Heart left ventricle (tissue), 16 donors: Measurements from ENCODE around the gene ATAD1. TPM values are rescaled to one million over a fixed set of nuclear protein-coding genes. Genes with fewer than 3 reads are reported as not detected.
"Not testable (repeated sequence)": the region's sequence is repeated elsewhere in the genome, so short reads cannot be mapped to it uniquely, and the experiment has no call there.

Experiments used
- ATAC-seq, 4 donors: fragments of 200-7000 bp; cut with Tn5 transposase; one replicate each; pipeline ENCODE4 v1.9.1; 2020 to 2022; ENCODE audit warnings: moderate library complexity in 4 of 4, mild to moderate bottlenecking in 3 of 4, moderate number of reproducible peaks in 1 of 4
- DNase-seq, 5 donors: peaks; one replicate each; pipeline ENCODE4 v3.0.0-alpha.2; 2020
- H3K27ac ChIP-seq, 12 donors: fragments of 200-600 bp; sonication (generic) in 4 of 12; one replicate each; pipeline versions ENCODE4 v1.5.0 to v1.8.0; 2016 to 2022; ENCODE audit warnings: mild to moderate bottlenecking in 2 of 12
- H3K27me3 ChIP-seq, 9 donors: fragments of 200-600 bp; sonication (generic) in 2 of 9; one replicate each; pipeline versions ENCODE4 v1.5.1 to v1.8.0; 2016 to 2022; ENCODE audit warnings: mild to moderate bottlenecking in 3 of 9
- H3K36me3 ChIP-seq, 9 donors: fragments of 200-600 bp; sonication (generic) in 2 of 9; one replicate each; pipeline versions ENCODE4 v1.5.0 to v1.8.0; 2018 to 2022; ENCODE audit warnings: mild to moderate bottlenecking in 2 of 9
- H3K4me1 ChIP-seq, 12 donors: fragments of 200-600 bp; sonication (generic) in 4 of 12; one replicate each; pipeline versions ENCODE4 v1.5.0 to v1.8.0; 2016 to 2022; ENCODE audit warnings: mild to moderate bottlenecking in 3 of 12
- H3K4me3 ChIP-seq, 12 donors: fragments of 200-600 bp; sonication (generic) in 4 of 12; one replicate each; pipeline versions ENCODE4 v1.5.0 to v1.8.0; 2017 to 2022; ENCODE audit warnings: mild to moderate bottlenecking in 9 of 12, moderate library complexity in 4 of 12
- H3K9me3 ChIP-seq, 12 donors: fragments of 200-600 bp; sonication (generic) in 4 of 12; one replicate each; pipeline versions ENCODE4 v1.5.0 to v1.8.0; 2016 to 2022; ENCODE audit warnings: mild to moderate bottlenecking in 1 of 12
- POLR2A ChIP-seq, 2 donors: fragments of 450-650 bp; IDR thresholded peaks; one replicate each; pipeline ENCODE4 v1.6.1; 2017; ENCODE audit warnings: antibody characterized with exemption in 2 of 2, mild to moderate bottlenecking in 2 of 2, moderate library complexity in 2 of 2
- WGBS, 4 donors: extraction: QIAGEN DNeasy Blood & Tissue Kit in 2 of 4; methylation state at CpG; one replicate each; pipeline versions ENCODE4 v1.1.5 to v1.1.7; 2013 to 2018; 5-methylcytosine and 5-hydroxymethylcytosine counted together
- intact Hi-C, 10 donors: fragments of 100-400 bp; cut with DNase I; formaldehyde crosslinking; loops; one replicate each; pipeline versions ENCODE4 v1.11.1 to v1.14.2; 2022
- polyA plus RNA-seq, 2 donors: library from polyadenylated mRNA; stranded (reverse); fragments of 200-250 nt; gene quantifications; one replicate each; pipeline ENCODE4 v1.2.3, GENCODE V29; 2013
- total RNA-seq, 9 donors: library from RNA; depleted of rRNA in 2 of 9; stranded (reverse); fragments of >200 nt in 2 of 9; fragmentation: NEBNext Ultra II Directional in 3 of 9; extraction: Animal tissue kit (Norgen Biotek cat#: 25700) in 3 of 9; gene quantifications; one replicate each; pipeline versions ENCODE4 v1.1.0 to v1.2.4, GENCODE V29; 2016 to 2023
- TF ChIP-seq, protein P1 (sequence below), 12 donors: fragments of 200-600 bp; sonication (generic) in 4 of 12; IDR thresholded peaks; one replicate each; pipeline versions ENCODE4 v1.5.0 to v1.8.0; 2018 to 2022; ENCODE audit warnings: antibody characterized with exemption in 12 of 12, mild to moderate bottlenecking in 5 of 12
- donor health status: ischemic (EF 13 %, LVEDD 7.1; RV severe dilation, severe dysfunction).
- donor health status: healthy with polysubstance abuse.
- donor health status: DM: no; HTN: yes; CAD: no.
- donor health status: DM: no; HTN: no; CAD: no.
- donor health status: ischemic (EF 25% LVEDD 6.9; RV normal size, moderate dysfunction).
- donor health status: ischemic (EF 25% LVEDD 5.7; RV mildly dilated, moderate dysfunction).
- donor health status: healthy.
- donor health status: DM: yes; HTN: yes; CAD: no.
- donor health status: ischemic (EF 35%, LVEDD 5.7; RV mildly dilated, moderate dysfunction).
- donor health status: nonischemic (EF 11% LVEDD 7.7; RV severe dilation, severe dysfunction).
- donor health status: DM: yes; HTN: yes; CAD: no.
- donor health status: PGD.
- donor health status: ischemic (EF 29% LVEDD 5.4; RV normal size, mild dysfunction).
- donor health status: nonischemic (EF 23%, LVEDD 6.1; RV moderate dilation, normal function).

Gene ATAD1
- total and polyA plus RNA-seq, 11 donors = 17.5 to 115 (median 80.8) TPM

DNA sequence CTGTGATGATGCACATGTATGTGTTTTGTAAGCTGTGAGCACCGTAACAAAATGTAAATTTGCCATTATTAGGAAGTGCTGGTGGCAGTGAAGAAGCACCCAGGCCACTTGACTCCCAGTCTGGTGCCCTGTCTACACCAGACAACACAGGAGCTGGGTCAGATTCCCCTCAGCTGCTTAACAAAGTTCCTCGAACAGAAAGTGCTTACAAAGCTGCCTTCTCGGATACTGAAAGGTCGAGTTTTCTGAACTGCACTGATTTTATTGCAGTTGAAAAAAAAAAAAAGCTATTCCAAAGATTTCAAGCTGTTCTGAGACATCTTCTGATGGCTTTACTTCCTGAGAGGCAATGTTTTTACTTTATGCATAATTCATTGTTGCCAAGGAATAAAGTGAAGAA is 71.1 kb downstream of the ATAD1 start:
- DNase-seq (no peak), ATAC-seq (no peak)
- no peak for TF ChIP-seq POLR2A (IDR thresholded peaks at IDR 0.05)
- TF ChIP-seq, protein P1, sequence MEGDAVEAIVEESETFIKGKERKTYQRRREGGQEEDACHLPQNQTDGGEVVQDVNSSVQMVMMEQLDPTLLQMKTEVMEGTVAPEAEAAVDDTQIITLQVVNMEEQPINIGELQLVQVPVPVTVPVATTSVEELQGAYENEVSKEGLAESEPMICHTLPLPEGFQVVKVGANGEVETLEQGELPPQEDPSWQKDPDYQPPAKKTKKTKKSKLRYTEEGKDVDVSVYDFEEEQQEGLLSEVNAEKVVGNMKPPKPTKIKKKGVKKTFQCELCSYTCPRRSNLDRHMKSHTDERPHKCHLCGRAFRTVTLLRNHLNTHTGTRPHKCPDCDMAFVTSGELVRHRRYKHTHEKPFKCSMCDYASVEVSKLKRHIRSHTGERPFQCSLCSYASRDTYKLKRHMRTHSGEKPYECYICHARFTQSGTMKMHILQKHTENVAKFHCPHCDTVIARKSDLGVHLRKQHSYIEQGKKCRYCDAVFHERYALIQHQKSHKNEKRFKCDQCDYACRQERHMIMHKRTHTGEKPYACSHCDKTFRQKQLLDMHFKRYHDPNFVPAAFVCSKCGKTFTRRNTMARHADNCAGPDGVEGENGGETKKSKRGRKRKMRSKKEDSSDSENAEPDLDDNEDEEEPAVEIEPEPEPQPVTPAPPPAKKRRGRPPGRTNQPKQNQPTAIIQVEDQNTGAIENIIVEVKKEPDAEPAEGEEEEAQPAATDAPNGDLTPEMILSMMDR (IDR thresholded peaks at IDR 0.05) = no peak
- Histone ChIP-seq H3K27me3 (no peaks in the 10 kb centered on the region), H3K4me3 (no peak overlapping the region), H3K27ac (no peak overlapping the region), H3K36me3 (peaks cover 0 to 36% (median 14%) of the 10 kb centered on the region in 9 donors), H3K9me3 (no peaks in the 10 kb centered on the region), H3K4me1 (no peaks in the 10 kb centered on the region)
- intact Hi-C loops = no loop called here
- 69 to 78% (median 71%) methylated on average over 4 of the region's 4 CpGs for WGBS, 4 donors

DNA sequence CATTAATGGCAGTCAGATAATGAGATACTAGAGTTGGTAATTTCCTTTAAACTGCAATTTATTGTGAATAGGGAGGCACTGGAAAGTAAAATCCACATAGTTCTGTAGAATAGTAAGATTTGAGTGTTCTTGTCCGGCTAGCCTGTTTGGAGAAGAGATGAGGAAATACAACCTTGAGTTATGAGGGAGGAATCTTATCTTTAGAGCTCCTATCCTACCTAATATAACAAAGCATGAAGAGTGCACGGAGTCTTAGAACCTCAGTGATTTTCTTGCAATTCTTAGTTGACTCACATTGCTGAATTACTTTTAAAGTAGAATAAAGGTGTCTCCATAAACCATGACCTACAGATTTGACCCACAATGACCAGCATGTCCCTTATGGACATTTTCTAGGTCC is 73.4 kb downstream of the ATAD1 start:
- no peaks in the 10 kb centered on the region for H3K27me3 ChIP-seq
- no peak for ATAC-seq

DNA sequence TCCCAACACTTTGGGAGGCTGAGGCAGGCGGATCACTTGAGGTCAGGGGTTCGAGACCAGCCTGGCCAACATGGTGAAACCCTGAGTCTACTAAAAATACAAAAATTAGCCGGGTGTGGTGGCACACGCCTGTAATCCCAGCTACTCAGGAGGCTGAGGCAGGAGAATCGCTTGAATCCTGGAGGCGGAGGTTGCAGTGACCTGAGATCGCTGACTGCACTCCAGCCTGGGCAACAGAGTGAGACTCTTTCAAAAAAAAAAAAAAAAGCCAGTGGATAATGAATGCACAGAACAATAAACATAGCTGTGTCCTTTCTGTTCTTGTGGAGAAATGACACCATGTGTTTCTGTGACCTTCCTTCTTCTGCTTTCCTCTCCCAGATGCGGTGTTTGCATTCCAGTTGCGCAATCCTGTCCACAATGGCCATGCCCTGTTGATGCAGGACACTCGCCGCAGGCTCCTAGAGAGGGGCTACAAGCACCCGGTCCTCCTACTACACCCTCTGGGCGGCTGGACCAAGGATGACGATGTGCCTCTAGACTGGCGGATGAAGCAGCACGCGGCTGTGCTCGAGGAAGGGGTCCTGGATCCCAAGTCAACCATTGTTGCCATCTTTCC is 74.9 kb downstream of the ATAD1 start:
- H3K9me3 ChIP-seq, H3K4me3 ChIP-seq, H3K27ac ChIP-seq, H3K27me3 ChIP-seq, intact Hi-C loops: not testable (repeated sequence)
- peaks cover 0 to 30% (median 14%) of the 10 kb centered on the region in 9 donors for H3K36me3 ChIP-seq
- WGBS, 4 donors = 95 to 96% (median 96%) methylated on average over 17 to 18 of the region's 18 CpGs
- ATAC-seq (peak in 1 of 4 donors; percentile 24), DNase-seq (peak in 1 of 5 donors; percentile 65)
- H3K4me1 ChIP-seq = peaks cover 0 to 12% (median 0%) of the 10 kb centered on the region in 12 donors

More for the DNA sequence above, 73.4 kb downstream of the ATAD1 start:
- no peak for DNase-seq
- H3K4me3 ChIP-seq = no peak overlapping the region
- peaks cover 0 to 30% (median 14%) of the 10 kb centered on the region in 9 donors for H3K36me3 ChIP-seq
- WGBS, 4 donors = 97 to 99% (median 98%) methylated on average over 2 of the region's 2 CpGs
- no peaks in the 10 kb centered on the region for H3K9me3 ChIP-seq
- H3K27ac ChIP-seq = no peak overlapping the region
- intact Hi-C loops = no loop called here
- peaks cover 0 to 11% (median 0%) of the 10 kb centered on the region in 12 donors for H3K4me1 ChIP-seq
- TF ChIP-seq, protein P1 (IDR thresholded peaks at IDR 0.05) = no peak
- no peak for TF ChIP-seq POLR2A (IDR thresholded peaks at IDR 0.05)

DNA sequence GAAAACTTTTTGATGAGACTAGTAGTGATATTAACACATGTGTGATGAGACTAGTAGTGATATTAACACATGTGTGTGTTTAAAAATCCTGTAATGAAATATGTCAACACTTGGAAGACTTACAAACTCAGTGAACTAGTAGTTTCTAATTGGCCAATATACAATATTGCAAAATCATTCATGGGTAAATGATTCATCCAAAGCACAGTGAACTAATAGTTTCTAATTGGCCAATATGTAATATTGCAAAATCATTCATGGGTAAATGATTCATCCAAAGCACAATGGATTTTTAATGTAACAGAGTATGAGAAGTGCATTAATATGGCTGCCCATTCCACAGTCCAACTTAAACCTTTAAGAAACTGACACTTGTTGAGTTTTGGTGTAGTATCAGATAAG is 77.8 kb downstream of the ATAD1 start:
- Histone ChIP-seq H3K27me3 (no peaks in the 10 kb centered on the region), H3K4me1 (peaks cover 0 to 13% (median 0%) of the 10 kb centered on the region in 12 donors), H3K4me3 (no peak overlapping the region), H3K36me3 (peaks cover 0 to 21% (median 9%) of the 10 kb centered on the region in 9 donors), H3K27ac (no peak overlapping the region), H3K9me3 (no peaks in the 10 kb centered on the region)
- ATAC-seq (peak in 1 of 4 donors; percentile 29), DNase-seq (no peak)
- TF ChIP-seq, protein P1 (IDR thresholded peaks at IDR 0.05) = no peak
- TF ChIP-seq POLR2A (IDR thresholded peaks at IDR 0.05) = no peak
- intact Hi-C loops = no loop called here

DNA sequence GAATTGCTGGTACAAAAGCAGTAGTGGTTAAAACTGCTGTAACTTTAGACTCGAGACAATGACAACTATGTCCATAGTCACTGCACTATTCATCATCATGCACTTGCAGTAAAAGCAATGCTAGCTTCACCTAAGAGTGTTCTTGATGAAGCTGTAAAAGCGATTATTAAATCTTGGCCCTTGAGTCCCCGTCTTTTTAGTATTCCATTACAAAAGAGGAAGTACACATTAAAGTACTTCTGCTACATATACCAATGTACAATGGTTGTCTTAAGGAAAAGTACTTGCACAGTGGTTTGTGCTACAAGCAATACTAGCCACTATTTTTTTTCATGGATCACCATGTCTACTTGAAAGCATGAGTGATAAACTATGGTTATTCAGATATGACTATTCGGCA is 78.3 kb downstream of the ATAD1 start:
- intact Hi-C loops = loop anchor here in 6 of 10 donors (5.0 to 10.0 kb wide), 2 partner anchors 205 to 207 kb away; no protein-coding TSS in a partner anchor
- Histone ChIP-seq H3K4me3 (no peak overlapping the region), H3K9me3 (no peaks in the 10 kb centered on the region), H3K27ac (no peak overlapping the region), H3K36me3 (peaks cover 0 to 16% (median 5%) of the 10 kb centered on the region in 9 donors), H3K4me1 (peaks cover 0 to 18% (median 5%) of the 10 kb centered on the region in 12 donors), H3K27me3 (no peaks in the 10 kb centered on the region)
- 88 to 93% (median 91%) methylated on average over 4 of the region's 4 CpGs for WGBS, 4 donors
- no peak for TF ChIP-seq POLR2A (IDR thresholded peaks at IDR 0.05)
- TF ChIP-seq, protein P1 (IDR thresholded peaks at IDR 0.05) = no peak
- no peak for ATAC-seq
- no peak for DNase-seq

DNA sequence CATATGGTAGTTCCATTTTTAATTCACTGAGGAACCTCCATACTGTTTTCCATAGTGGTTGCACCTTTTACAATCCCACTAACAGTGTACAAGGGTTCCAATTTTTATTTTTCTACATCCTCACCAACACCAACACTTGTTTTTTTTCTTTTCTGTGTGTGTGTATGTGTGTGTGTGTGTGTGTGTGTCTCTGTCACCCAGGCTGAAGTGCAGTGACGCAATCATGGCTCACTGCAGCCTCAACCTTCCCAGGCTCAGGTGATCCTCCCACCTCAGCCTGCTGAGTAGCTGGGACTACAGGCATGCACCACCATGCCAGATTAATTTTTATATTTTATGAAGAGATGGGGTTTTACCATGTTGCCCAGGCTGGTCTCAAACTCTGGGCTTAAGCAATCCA is 79.8 kb downstream of the ATAD1 start:
- ATAC-seq, H3K9me3 ChIP-seq, H3K27me3 ChIP-seq, DNase-seq, H3K27ac ChIP-seq, H3K36me3 ChIP-seq, H3K4me3 ChIP-seq: not testable (repeated sequence)
- intact Hi-C loops = loop anchor here in 6 of 10 donors (5.0 to 10.0 kb wide), 2 partner anchors 203 to 206 kb away; no protein-coding TSS in a partner anchor
- peaks cover 0 to 26% (median 6%) of the 10 kb centered on the region in 12 donors for H3K4me1 ChIP-seq
- WGBS, 4 donors = 96 to 100% (median 99%) methylated on average over 1 of the region's 1 CpG
